Muscle of leg (tissue), 11 donors: ENCODE results near the gene MKX. TPM values are rescaled to one million over a fixed set of nuclear protein-coding genes. Genes with fewer than 3 reads are reported as not detected.

Source experiments
- DNase-seq: peaks from one replicate; pipeline ENCODE4 v3.0.0; 2013
- H3K27ac ChIP-seq: one replicate; pipeline ENCODE4 v1.5.1; 2013; ENCODE audit warnings: mild to moderate bottlenecking, low read length, control low read depth
- H3K27me3 ChIP-seq: one replicate; pipeline ENCODE4 v1.6.1; 2013; ENCODE audit warnings: low read length; ENCODE audit not compliant: control insufficient read depth, insufficient read depth
- H3K36me3 ChIP-seq: one replicate; pipeline ENCODE4 v1.6.1; 2013; ENCODE audit warnings: low read length; ENCODE audit not compliant: control insufficient read depth, insufficient read depth
- H3K4me1 ChIP-seq: one replicate; pipeline ENCODE4 v1.6.1; 2013; ENCODE audit warnings: low read length; ENCODE audit not compliant: control insufficient read depth, insufficient read depth
- H3K4me3 ChIP-seq: one replicate; pipeline ENCODE4 v1.5.1; 2013; ENCODE audit warnings: low read length, control low read depth
- H3K9me3 ChIP-seq: replicated peaks from 2 replicates; pipeline ENCODE4 v1.6.1; 2013; ENCODE audit warnings: low read depth, low read length; ENCODE audit not compliant: control insufficient read depth
- WGBS: methylation state at CpG from one replicate; pipeline ENCODE4 v1.1.5; 2013; ENCODE audit warnings: missing lambda C conversion rate; ENCODE audit not compliant: insufficient coverage; 5-methylcytosine and 5-hydroxymethylcytosine counted together
- polyA plus RNA-seq, 8 donors: library from polyadenylated mRNA; unstranded; fragments of 120-200 nt; gene quantifications; one replicate each; pipeline versions ENCODE4 v1.2.1 to v1.2.3, GENCODE V29; 2013; ENCODE audit warnings: inconsistent platforms in 1 of 8, low replicate concordance in 1 of 8; ENCODE audit not compliant: insufficient read length in 8 of 8, insufficient read depth in 1 of 8
- total RNA-seq: library from RNA; stranded (reverse); fragments of 120-200 nt; gene quantifications from one replicate; pipeline ENCODE4 v1.2.4, GENCODE V29; 2013

Gene MKX
- total and polyA plus RNA-seq, 9 donors, result 1.8 to 26.1 (median 5.9) TPM

GRCh38 chr10:27638071-27638750, 107.4 kb downstream of the MKX start:
- Histone ChIP-seq H3K4me3 (no peak overlapping the region), H3K36me3 (no peaks in the 10 kb centered on the region), H3K27me3 (no peaks in the 10 kb centered on the region), H3K9me3 (peaks cover 2% of the 10 kb centered on the region), H3K4me1 (peaks cover 4% of the 10 kb centered on the region), H3K27ac (peak overlapping the region; percentile 8)
- DNase-seq, result peak; percentile 56
- WGBS, result 54% methylated on average over 2 of the region's 3 CpGs

GRCh38 chr10:27637601-27638000, 108.0 kb downstream of the MKX start:
- peak; percentile 47 for DNase-seq
- no CpG with 5 or more reads among the region's 2 CpGs for WGBS
- no peaks in the 10 kb centered on the region for H3K36me3 ChIP-seq
- H3K4me1 ChIP-seq, result no peaks in the 10 kb centered on the region
- H3K4me3 ChIP-seq, result no peak overlapping the region
- no peaks in the 10 kb centered on the region for H3K27me3 ChIP-seq
- no peak overlapping the region for H3K27ac ChIP-seq
- peaks cover 2% of the 10 kb centered on the region for H3K9me3 ChIP-seq

- WGBS, result no CpG with 5 or more reads among the region's 1 CpG
- Histone ChIP-seq H3K9me3 (peaks cover 2% of the 10 kb centered on the region), H3K27me3 (no peaks in the 10 kb centered on the region), H3K4me1 (no peaks in the 10 kb centered on the region), H3K36me3 (no peaks in the 10 kb centered on the region), H3K27ac (no peak overlapping the region), H3K4me3 (no peak overlapping the region)
- no peak for DNase-seq
These were observed 108.8 kb downstream of the MKX start for GRCh38 chr10:27636816-27637215.

GRCh38 chr10:27635699-27636270, 109.8 kb downstream of the MKX start:
- H3K4me3 ChIP-seq, result no peak overlapping the region
- H3K36me3 ChIP-seq, result no peaks in the 10 kb centered on the region
- peaks cover 2% of the 10 kb centered on the region for H3K9me3 ChIP-seq
- no peaks in the 10 kb centered on the region for H3K4me1 ChIP-seq
- no CpG with 5 or more reads among the region's 2 CpGs for WGBS
- no peak overlapping the region for H3K27ac ChIP-seq
- DNase-seq, result no peak
- H3K27me3 ChIP-seq, result no peaks in the 10 kb centered on the region

GRCh38 chr10:27635290-27635689, 110.3 kb downstream of the MKX start:
- Histone ChIP-seq H3K36me3 (no peaks in the 10 kb centered on the region), H3K4me1 (no peaks in the 10 kb centered on the region), H3K9me3 (no peaks in the 10 kb centered on the region), H3K27me3 (no peaks in the 10 kb centered on the region), H3K27ac (no peak overlapping the region), H3K4me3 (no peak overlapping the region)
- no peak for DNase-seq
- WGBS, result 94% methylated on average over 6 of the region's 6 CpGs

GRCh38 chr10:27628621-27629020, 117.0 kb downstream of the MKX start:
- peak; percentile 36 for DNase-seq
- Histone ChIP-seq H3K4me1 (peaks cover 27% of the 10 kb centered on the region), H3K36me3 (no peaks in the 10 kb centered on the region), H3K27ac (no peak overlapping the region), H3K4me3 (no peak overlapping the region), H3K27me3 (peaks cover 7% of the 10 kb centered on the region), H3K9me3 (no peaks in the 10 kb centered on the region)
- WGBS, result 33% methylated on average over 1 of the region's 5 CpGs

- Histone ChIP-seq H3K4me3 (no peak overlapping the region), H3K36me3 (no peaks in the 10 kb centered on the region), H3K27ac (no peak overlapping the region), H3K27me3 (peaks cover 7% of the 10 kb centered on the region), H3K4me1 (peaks cover 31% of the 10 kb centered on the region), H3K9me3 (no peaks in the 10 kb centered on the region)
- WGBS, result 43% methylated on average over 3 of the region's 6 CpGs
- DNase-seq, result peak; percentile 70
These were observed 118.7 kb downstream of the MKX start for GRCh38 chr10:27626890-27627289.

GRCh38 chr10:27625452-27626211, 120.0 kb downstream of the MKX start:
- peaks cover 37% of the 10 kb centered on the region for H3K4me1 ChIP-seq
- no peaks in the 10 kb centered on the region for H3K9me3 ChIP-seq
- H3K36me3 ChIP-seq, result no peaks in the 10 kb centered on the region
- 44% methylated on average over 8 of the region's 10 CpGs for WGBS
- peak overlapping the region; percentile 74 for H3K27ac ChIP-seq
- DNase-seq, result peak; percentile 78
- H3K27me3 ChIP-seq, result peaks cover 7% of the 10 kb centered on the region
- H3K4me3 ChIP-seq, result no peak overlapping the region

GRCh38 chr10:27624941-27625340, 120.7 kb downstream of the MKX start:
- DNase-seq, result peak; percentile 59
- Histone ChIP-seq H3K36me3 (no peaks in the 10 kb centered on the region), H3K9me3 (no peaks in the 10 kb centered on the region), H3K27ac (peak overlapping the region; percentile 74), H3K27me3 (peaks cover 7% of the 10 kb centered on the region), H3K4me3 (no peak overlapping the region), H3K4me1 (peaks cover 42% of the 10 kb centered on the region)
- WGBS, result 63% methylated on average over 6 of the region's 9 CpGs
